Coronary artery (tissue), 2 donors: ENCODE data around the gene GADL1.

ENCODE experiments used
- DNase-seq: peaks from one replicate; pipeline ENCODE4 v3.0.0-alpha.2; 2017; ENCODE audit warnings: low spot score
- H3K27ac ChIP-seq, 2 donors: fragments of 200-600 bp; sonication (generic); one replicate each; pipeline ENCODE4 v1.5.1; 2016 to 2019
- H3K4me3 ChIP-seq: fragments of 200-600 bp; sonication (generic); 2 replicates; pipeline ENCODE4 v1.5.1; 2016; ENCODE audit warnings: mild to moderate bottlenecking, moderate library complexity
- CTCF ChIP-seq: fragments of 200-600 bp; sonication (generic); IDR thresholded peaks from one replicate; pipeline ENCODE4 v1.5.1; 2019; ENCODE audit warnings: antibody characterized with exemption

Gene GADL1

GRCh38 chr3:30692498-30693130 is 201.8 kb downstream of the GADL1 start:
- TF ChIP-seq CTCF, result no peak
- H3K27ac ChIP-seq, result peak overlapping the region in 1 of 2 donors; percentile 47
- no peak for DNase-seq
- H3K4me3 ChIP-seq, result no peak overlapping the region

- no peak for DNase-seq
- Histone ChIP-seq H3K4me3 (no peak overlapping the region), H3K27ac (peak overlapping the region in 1 of 2 donors; percentile 47)
- no peak for TF ChIP-seq CTCF
Observed at GRCh38 chr3:30691944-30692343, 202.5 kb downstream of the GADL1 start.

- no peak for TF ChIP-seq CTCF
- Histone ChIP-seq H3K4me3 (no peak overlapping the region), H3K27ac (peak overlapping the region; percentile 49 to 83)
- DNase-seq, result no peak
Observed at GRCh38 chr3:30691249-30691880, 203.1 kb downstream of the GADL1 start.

- no peak for DNase-seq
- no peak for TF ChIP-seq CTCF
- Histone ChIP-seq H3K27ac (peak overlapping the region; percentile 35 to 83), H3K4me3 (no peak overlapping the region)
Observed at GRCh38 chr3:30690199-30690598, 204.3 kb downstream of the GADL1 start.

GRCh38 chr3:30688776-30689641 is 205.5 kb downstream of the GADL1 start:
- Histone ChIP-seq H3K27ac (peak overlapping the region; percentile 40 to 83), H3K4me3 (no peak overlapping the region)
- no peak for TF ChIP-seq CTCF
- DNase-seq, result no peak

GRCh38 chr3:30687930-30688570 is 206.4 kb downstream of the GADL1 start:
- no peak for DNase-seq
- Histone ChIP-seq H3K27ac (peak overlapping the region; percentile 40 to 83), H3K4me3 (no peak overlapping the region)
- TF ChIP-seq CTCF, result no peak
